Measurements from ENCODE around the gene CLCN7.

CLCN7 gene

GRCh38 chr16:1436731-1437355 lies 38.0 kb downstream of the CLCN7 start:
- H3K36me3 ChIP-seq (ENCODE audit: control insufficient read depth, insufficient read depth, low read length): no peaks in the 10 kb centered on the region
- no peak for DNase-seq (ENCODE audit: extremely low read depth, insufficient read length)
- TF ChIP-seq CTCF (IDR thresholded peaks at IDR 0.05; ENCODE audit: insufficient read depth, low read length, poor library complexity, severe bottlenecking): no peak
- no peak overlapping the region for H3K4me3 ChIP-seq (replicated peaks; ENCODE audit: low read depth, low read length)
- H3K27me3 ChIP-seq (replicated peaks; ENCODE audit: control insufficient read depth, insufficient read depth, low read length): no peaks in the 10 kb centered on the region; the same call in 1 of the 2 replicates

- TF ChIP-seq CTCF (IDR thresholded peaks at IDR 0.05; ENCODE audit: insufficient read depth, low read length, poor library complexity, severe bottlenecking): no peak
- H3K36me3 ChIP-seq (ENCODE audit: control insufficient read depth, insufficient read depth, low read length): no peaks in the 10 kb centered on the region
- no peaks in the 10 kb centered on the region; the same call in 1 of the 2 replicates for H3K27me3 ChIP-seq (replicated peaks; ENCODE audit: control insufficient read depth, insufficient read depth, low read length)
- no peak overlapping the region for H3K4me3 ChIP-seq (replicated peaks; ENCODE audit: low read depth, low read length)
- no peak for DNase-seq (ENCODE audit: extremely low read depth, insufficient read length)
Observed at GRCh38 chr16:1435921-1436697, 38.7 kb downstream of the CLCN7 start.

GRCh38 chr16:1434644-1435592 lies 39.9 kb downstream of the CLCN7 start:
- H3K36me3 ChIP-seq (ENCODE audit: control insufficient read depth, insufficient read depth, low read length): no peaks in the 10 kb centered on the region
- H3K4me3 ChIP-seq (replicated peaks; ENCODE audit: low read depth, low read length): no peak overlapping the region
- DNase-seq (ENCODE audit: extremely low read depth, insufficient read length): no peak
- no peaks in the 10 kb centered on the region; the same call in 1 of the 2 replicates for H3K27me3 ChIP-seq (replicated peaks; ENCODE audit: control insufficient read depth, insufficient read depth, low read length)
- TF ChIP-seq CTCF (IDR thresholded peaks at IDR 0.05; ENCODE audit: insufficient read depth, low read length, poor library complexity, severe bottlenecking): no peak

GRCh38 chr16:1433756-1434155 lies 41.1 kb downstream of the CLCN7 start:
- Histone ChIP-seq H3K4me3 (replicated peaks; ENCODE audit: low read depth, low read length) (no peak overlapping the region), H3K27me3 (replicated peaks; ENCODE audit: control insufficient read depth, insufficient read depth, low read length) (no peaks in the 10 kb centered on the region; the same call in 1 of the 2 replicates), H3K36me3 (ENCODE audit: control insufficient read depth, insufficient read depth, low read length) (no peaks in the 10 kb centered on the region)
- DNase-seq (ENCODE audit: extremely low read depth, insufficient read length): no peak
- no peak for TF ChIP-seq CTCF (IDR thresholded peaks at IDR 0.05; ENCODE audit: insufficient read depth, low read length, poor library complexity, severe bottlenecking)

GRCh38 chr16:1433263-1433560 lies 41.6 kb downstream of the CLCN7 start:
- Histone ChIP-seq H3K27me3 (replicated peaks; ENCODE audit: control insufficient read depth, insufficient read depth, low read length) (no peaks in the 10 kb centered on the region; the same call in 1 of the 2 replicates), H3K36me3 (ENCODE audit: control insufficient read depth, insufficient read depth, low read length) (no peaks in the 10 kb centered on the region), H3K4me3 (replicated peaks; ENCODE audit: low read depth, low read length) (no peak overlapping the region)
- no peak for DNase-seq (ENCODE audit: extremely low read depth, insufficient read length)
- TF ChIP-seq CTCF (IDR thresholded peaks at IDR 0.05; ENCODE audit: insufficient read depth, low read length, poor library complexity, severe bottlenecking): no peak
